Measurements from ENCODE around the gene TMEM63C.

Gene TMEM63C

GRCh38 chr14:77183896-77184295, 2.3 kb downstream of the TMEM63C start:
- Histone ChIP-seq H3K4me3 (ENCODE audit: insufficient read depth, low read depth, low read length) (no peak overlapping the region), H3K27ac (ENCODE audit: insufficient read depth, low read depth, low read length, poor library complexity, severe bottlenecking) (no peak overlapping the region), H3K36me3 (ENCODE audit: control insufficient read depth, insufficient read depth, low read length) (no peaks in the 10 kb centered on the region), H3K27me3 (ENCODE audit: control insufficient read depth, insufficient read depth, low read length, poor library complexity, severe bottlenecking) (peaks cover 14% of the 10 kb centered on the region), H3K9me3 (ENCODE audit: control insufficient read depth, low read length) (no peaks in the 10 kb centered on the region), H3K4me1 (ENCODE audit: control insufficient read depth, insufficient read depth, low read length) (no peaks in the 10 kb centered on the region)
- 78 to 79% methylated on average over 5 of the region's 5 CpGs for WGBS, 2 experiments

- Histone ChIP-seq H3K27me3 (ENCODE audit: control insufficient read depth, insufficient read depth, low read length, poor library complexity, severe bottlenecking) (peaks cover 14% of the 10 kb centered on the region), H3K4me1 (ENCODE audit: control insufficient read depth, insufficient read depth, low read length) (no peaks in the 10 kb centered on the region), H3K9me3 (ENCODE audit: control insufficient read depth, low read length) (no peaks in the 10 kb centered on the region), H3K4me3 (ENCODE audit: insufficient read depth, low read depth, low read length) (no peak overlapping the region), H3K27ac (ENCODE audit: insufficient read depth, low read depth, low read length, poor library complexity, severe bottlenecking) (no peak overlapping the region), H3K36me3 (ENCODE audit: control insufficient read depth, insufficient read depth, low read length) (no peaks in the 10 kb centered on the region)
- 84% methylated on average over 11 of the region's 11 CpGs for WGBS, 2 experiments
Measured at GRCh38 chr14:77184396-77185092, 2.9 kb downstream of the TMEM63C start.

- Histone ChIP-seq H3K9me3 (ENCODE audit: control insufficient read depth, low read length) (no peaks in the 10 kb centered on the region), H3K27ac (ENCODE audit: insufficient read depth, low read depth, low read length, poor library complexity, severe bottlenecking) (no peak overlapping the region), H3K36me3 (ENCODE audit: control insufficient read depth, insufficient read depth, low read length) (no peaks in the 10 kb centered on the region), H3K4me1 (ENCODE audit: control insufficient read depth, insufficient read depth, low read length) (no peaks in the 10 kb centered on the region), H3K27me3 (ENCODE audit: control insufficient read depth, insufficient read depth, low read length, poor library complexity, severe bottlenecking) (peaks cover 14% of the 10 kb centered on the region), H3K4me3 (ENCODE audit: insufficient read depth, low read depth, low read length) (no peak overlapping the region)
- 88 to 93% methylated on average over 2 of the region's 2 CpGs for WGBS, 2 experiments
Measured at GRCh38 chr14:77185093-77185465, 3.5 kb downstream of the TMEM63C start.

GRCh38 chr14:77186911-77187648, 5.5 kb downstream of the TMEM63C start:
- Histone ChIP-seq H3K9me3 (ENCODE audit: control insufficient read depth, low read length) (no peaks in the 10 kb centered on the region), H3K27ac (ENCODE audit: insufficient read depth, low read depth, low read length, poor library complexity, severe bottlenecking) (no peak overlapping the region), H3K27me3 (ENCODE audit: control insufficient read depth, insufficient read depth, low read length, poor library complexity, severe bottlenecking) (peaks cover 14% of the 10 kb centered on the region), H3K4me1 (ENCODE audit: control insufficient read depth, insufficient read depth, low read length) (no peaks in the 10 kb centered on the region), H3K36me3 (ENCODE audit: control insufficient read depth, insufficient read depth, low read length) (no peaks in the 10 kb centered on the region), H3K4me3 (ENCODE audit: insufficient read depth, low read depth, low read length) (no peak overlapping the region)
- whole genome bisulfite sequencing, 2 experiments, result 69 to 71% methylated on average over 15 of the region's 15 CpGs

GRCh38 chr14:77187649-77188012, 6.0 kb downstream of the TMEM63C start:
- Histone ChIP-seq H3K4me1 (ENCODE audit: control insufficient read depth, insufficient read depth, low read length) (no peaks in the 10 kb centered on the region), H3K27ac (ENCODE audit: insufficient read depth, low read depth, low read length, poor library complexity, severe bottlenecking) (no peak overlapping the region), H3K9me3 (ENCODE audit: control insufficient read depth, low read length) (no peaks in the 10 kb centered on the region), H3K4me3 (ENCODE audit: insufficient read depth, low read depth, low read length) (no peak overlapping the region), H3K36me3 (ENCODE audit: control insufficient read depth, insufficient read depth, low read length) (no peaks in the 10 kb centered on the region), H3K27me3 (ENCODE audit: control insufficient read depth, insufficient read depth, low read length, poor library complexity, severe bottlenecking) (peaks cover 9% of the 10 kb centered on the region)
- 87 to 91% methylated on average over 3 of the region's 3 CpGs for WGBS, 2 experiments

- Histone ChIP-seq H3K27me3 (ENCODE audit: control insufficient read depth, insufficient read depth, low read length, poor library complexity, severe bottlenecking) (no peaks in the 10 kb centered on the region), H3K4me1 (ENCODE audit: control insufficient read depth, insufficient read depth, low read length) (no peaks in the 10 kb centered on the region), H3K9me3 (ENCODE audit: control insufficient read depth, low read length) (no peaks in the 10 kb centered on the region), H3K27ac (ENCODE audit: insufficient read depth, low read depth, low read length, poor library complexity, severe bottlenecking) (no peak overlapping the region), H3K4me3 (ENCODE audit: insufficient read depth, low read depth, low read length) (no peak overlapping the region), H3K36me3 (ENCODE audit: control insufficient read depth, insufficient read depth, low read length) (no peaks in the 10 kb centered on the region)
- 68 to 79% methylated on average over 4 of the region's 4 CpGs for WGBS, 2 experiments
Measured at GRCh38 chr14:77189479-77189878, 7.9 kb downstream of the TMEM63C start.

GRCh38 chr14:77190977-77191376, 9.4 kb downstream of the TMEM63C start:
- H3K27ac ChIP-seq (ENCODE audit: insufficient read depth, low read depth, low read length, poor library complexity, severe bottlenecking), result no peak overlapping the region
- H3K4me1 ChIP-seq (ENCODE audit: control insufficient read depth, insufficient read depth, low read length), result no peaks in the 10 kb centered on the region
- WGBS, 2 experiments, result 67% methylated on average over 1 of the region's 1 CpG; no CpG with 5 or more reads in 1 of the 2 experiments
- H3K9me3 ChIP-seq (ENCODE audit: control insufficient read depth, low read length), result no peaks in the 10 kb centered on the region
- H3K36me3 ChIP-seq (ENCODE audit: control insufficient read depth, insufficient read depth, low read length), result no peaks in the 10 kb centered on the region
- no peak overlapping the region for H3K4me3 ChIP-seq (ENCODE audit: insufficient read depth, low read depth, low read length)
- no peaks in the 10 kb centered on the region for H3K27me3 ChIP-seq (ENCODE audit: control insufficient read depth, insufficient read depth, low read length, poor library complexity, severe bottlenecking)

- 91 to 95% methylated on average over 8 of the region's 8 CpGs for WGBS, 2 experiments
- H3K9me3 ChIP-seq (ENCODE audit: control insufficient read depth, low read length), result no peaks in the 10 kb centered on the region
- H3K36me3 ChIP-seq (ENCODE audit: control insufficient read depth, insufficient read depth, low read length), result no peaks in the 10 kb centered on the region
- no peak overlapping the region for H3K4me3 ChIP-seq (ENCODE audit: insufficient read depth, low read depth, low read length)
- H3K4me1 ChIP-seq (ENCODE audit: control insufficient read depth, insufficient read depth, low read length), result no peaks in the 10 kb centered on the region
- H3K27ac ChIP-seq (ENCODE audit: insufficient read depth, low read depth, low read length, poor library complexity, severe bottlenecking), result no peak overlapping the region
- no peaks in the 10 kb centered on the region for H3K27me3 ChIP-seq (ENCODE audit: control insufficient read depth, insufficient read depth, low read length, poor library complexity, severe bottlenecking)
Measured at GRCh38 chr14:77194706-77195105, 13.1 kb downstream of the TMEM63C start.

GRCh38 chr14:77195766-77196165, 14.2 kb downstream of the TMEM63C start:
- WGBS, 2 experiments, result 81 to 86% methylated on average over 9 of the region's 9 CpGs
- no peak overlapping the region for H3K27ac ChIP-seq (ENCODE audit: insufficient read depth, low read depth, low read length, poor library complexity, severe bottlenecking)
- no peak overlapping the region for H3K4me3 ChIP-seq (ENCODE audit: insufficient read depth, low read depth, low read length)
- no peaks in the 10 kb centered on the region for H3K9me3 ChIP-seq (ENCODE audit: control insufficient read depth, low read length)
- H3K4me1 ChIP-seq (ENCODE audit: control insufficient read depth, insufficient read depth, low read length), result no peaks in the 10 kb centered on the region
- H3K27me3 ChIP-seq (ENCODE audit: control insufficient read depth, insufficient read depth, low read length, poor library complexity, severe bottlenecking), result no peaks in the 10 kb centered on the region
- H3K36me3 ChIP-seq (ENCODE audit: control insufficient read depth, insufficient read depth, low read length), result no peaks in the 10 kb centered on the region

- 92 to 95% methylated on average over 4 of the region's 4 CpGs for WGBS, 2 experiments
Measured at GRCh38 chr14:77197988-77198387, 16.4 kb downstream of the TMEM63C start.

More at GRCh38 chr14:77197988-77198387, 16.4 kb downstream of the TMEM63C start:
- Histone ChIP-seq H3K27me3 (ENCODE audit: control insufficient read depth, insufficient read depth, low read length, poor library complexity, severe bottlenecking) (no peaks in the 10 kb centered on the region), H3K27ac (ENCODE audit: insufficient read depth, low read depth, low read length, poor library complexity, severe bottlenecking) (no peak overlapping the region), H3K4me3 (ENCODE audit: insufficient read depth, low read depth, low read length) (no peak overlapping the region), H3K4me1 (ENCODE audit: control insufficient read depth, insufficient read depth, low read length) (no peaks in the 10 kb centered on the region), H3K9me3 (ENCODE audit: control insufficient read depth, low read length) (no peaks in the 10 kb centered on the region), H3K36me3 (ENCODE audit: control insufficient read depth, insufficient read depth, low read length) (no peaks in the 10 kb centered on the region)
